ENCODE data around the gene OR56A1.

- TF ChIP-seq CTCF (conservative IDR thresholded peaks at IDR 0.05) (no peak), ZFX (IDR thresholded peaks at IDR 0.05) (no peak)
Measured at GRCh38 chr11:6040874-6041273, 10.3 kb upstream of the OR56A1 start.

Data from C4-2B (cell line).